ENCODE results near the gene STAC3.
A peak's percentile ranks its signal among the peaks of the same experiment; 100 is the strongest.

STAC3 gene

GRCh38 chr12:57213058-57213715 is 37.8 kb downstream of the STAC3 start:
- TF ChIP-seq CTCF (IDR thresholded peaks at IDR 0.05; ENCODE audit: low read depth, low read length, missing control alignments) = peak; percentile 95
- no peak overlapping the region for H3K4me3 ChIP-seq (ENCODE audit: low read depth, low read length)
- no peak for DNase-seq (ENCODE audit: low read depth)

- H3K4me3 ChIP-seq (ENCODE audit: low read depth, low read length) = no peak overlapping the region
- TF ChIP-seq CTCF (IDR thresholded peaks at IDR 0.05; ENCODE audit: low read depth, low read length, missing control alignments) = no peak
- DNase-seq (ENCODE audit: low read depth) = no peak
Measured at GRCh38 chr12:57212701-57213057, 38.3 kb downstream of the STAC3 start.

- no peak for TF ChIP-seq CTCF (IDR thresholded peaks at IDR 0.05; ENCODE audit: low read depth, low read length, missing control alignments)
Measured at GRCh38 chr12:57211791-57212700, 38.9 kb downstream of the STAC3 start.

GRCh38 chr12:57210926-57211692 is 39.9 kb downstream of the STAC3 start:
- TF ChIP-seq CTCF (IDR thresholded peaks at IDR 0.05; ENCODE audit: low read depth, low read length, missing control alignments) = no peak
- H3K4me3 ChIP-seq (ENCODE audit: low read depth, low read length) = no peak overlapping the region
- no peak for DNase-seq (ENCODE audit: low read depth)

More at GRCh38 chr12:57211791-57212700, 38.9 kb downstream of the STAC3 start:
- no peak overlapping the region for H3K4me3 ChIP-seq (ENCODE audit: low read depth, low read length)
- DNase-seq (ENCODE audit: low read depth) = no peak

- no peak overlapping the region for H3K4me3 ChIP-seq (ENCODE audit: low read depth, low read length)
- TF ChIP-seq CTCF (IDR thresholded peaks at IDR 0.05; ENCODE audit: low read depth, low read length, missing control alignments) = no peak
- no peak for DNase-seq (ENCODE audit: low read depth)
Measured at GRCh38 chr12:57210461-57210860, 40.5 kb downstream of the STAC3 start.

GRCh38 chr12:57209916-57210315 is 41.1 kb downstream of the STAC3 start:
- DNase-seq (ENCODE audit: low read depth) = no peak
- H3K4me3 ChIP-seq (ENCODE audit: low read depth, low read length) = no peak overlapping the region
- no peak for TF ChIP-seq CTCF (IDR thresholded peaks at IDR 0.05; ENCODE audit: low read depth, low read length, missing control alignments)

All from GM12864 (cell line).